Activated B cell treated with CpG ODN at 0.5 μM for 24 hours (primary cell): Measurements from ENCODE around the gene DUSP8. TPM values are rescaled to one million over a fixed set of nuclear protein-coding genes. Genes with fewer than 3 reads are reported as not detected.
"Not testable (repeated sequence)": the region's sequence is repeated elsewhere in the genome, so short reads cannot be mapped to it uniquely, and the experiment has no call there.

ENCODE experiments used
- ATAC-seq: fragments of 200-7000 bp; cut with Tn5 transposase; one replicate; pipeline ENCODE4 v1.10.0; 2021; ENCODE audit warnings: low read depth, mild to moderate bottlenecking, moderate library complexity
- CTCF ChIA-PET: fragments of 350-600 bp; sonication (Branson Sonifier 250); formaldehyde crosslinking; loops from one replicate; lab custom pipeline; 2021; ENCODE audit warnings: antibody characterized with exemption; lab: Charles Lee
- POLR2A ChIA-PET: fragments of 350-600 bp; sonication (Branson Sonifier 250); formaldehyde crosslinking; loops from one replicate; lab custom pipeline; 2021; ENCODE audit warnings: antibody characterized with exemption; lab: Charles Lee
- DNase-seq: peaks from one replicate; pipeline ENCODE4 v3.0.0; 2022
- H3K27ac Mint-ChIP-seq: one replicate; pipeline ENCODE4 v1.8.0; 2020; ENCODE audit warnings: mixed read lengths
- H3K27me3 Mint-ChIP-seq: one replicate; pipeline ENCODE4 v1.8.0; 2021; ENCODE audit warnings: mixed read lengths
- H3K36me3 Mint-ChIP-seq: one replicate; pipeline ENCODE4 v1.8.0; 2021; ENCODE audit warnings: low read depth, mixed read lengths
- H3K4me1 Mint-ChIP-seq: one replicate; pipeline ENCODE4 v1.8.0; 2021; ENCODE audit warnings: mixed read lengths
- H3K4me3 Mint-ChIP-seq: one replicate; pipeline ENCODE4 v1.8.0; 2020; ENCODE audit warnings: mild to moderate bottlenecking, mixed read lengths
- H3K9me3 Mint-ChIP-seq: one replicate; pipeline ENCODE4 v1.8.0; 2020; ENCODE audit warnings: mixed read lengths
- intact Hi-C: fragments of 100-400 bp; cut with micrococcal nuclease; formaldehyde crosslinking; loops from one replicate; pipeline ENCODE4 v1.15.1; 2024
- total RNA-seq: library from RNA; stranded (reverse); gene quantifications from 2 replicates; pipeline ENCODE4 v1.2.3, GENCODE V29; 2022
- TF ChIP-seq, protein P1 (sequence below): fragments of 200-600 bp; IDR thresholded peaks from one replicate; pipeline ENCODE4 v1.8.0; 2022; ENCODE audit warnings: antibody characterized with exemption, mild to moderate bottlenecking

The DUSP8 gene
- total RNA-seq, 1 donor from 2014 or later, result 1.3 TPM

DNA sequence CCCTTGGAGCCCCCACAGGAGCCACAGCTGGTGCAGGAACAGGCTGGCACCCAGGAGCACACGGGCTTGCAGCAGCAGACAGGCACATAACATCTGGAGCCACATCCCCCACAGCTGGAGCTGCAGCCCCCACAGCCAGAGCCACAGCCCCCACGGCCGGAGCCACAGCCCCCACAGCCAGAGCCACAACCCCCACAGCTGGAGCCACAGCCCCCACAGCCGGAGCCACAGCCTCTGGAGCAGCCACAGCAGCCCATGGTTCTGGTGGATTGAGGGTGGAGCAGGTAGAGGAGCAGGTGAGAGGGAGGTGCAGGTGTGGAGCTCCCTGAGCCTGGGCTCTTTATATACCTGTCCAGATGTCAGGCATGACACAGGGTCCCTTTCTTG is 25.9 kb upstream of the DUSP8 start, which contains the start of gene KRTAP5-2:
Gene KRTAP5-2, minus strand, starts transcription at position 301 of the 387 bp plus-strand sequence. Its CDS starts 44 bp downstream, at position 257.
- H3K27me3 Mint-ChIP-seq, result peaks cover 37% of the 10 kb centered on the region
- ChIA-PET CTCF (no interaction called here), POLR2A (no interaction called here)
- no peak for ATAC-seq
- TF ChIP-seq, protein P1, sequence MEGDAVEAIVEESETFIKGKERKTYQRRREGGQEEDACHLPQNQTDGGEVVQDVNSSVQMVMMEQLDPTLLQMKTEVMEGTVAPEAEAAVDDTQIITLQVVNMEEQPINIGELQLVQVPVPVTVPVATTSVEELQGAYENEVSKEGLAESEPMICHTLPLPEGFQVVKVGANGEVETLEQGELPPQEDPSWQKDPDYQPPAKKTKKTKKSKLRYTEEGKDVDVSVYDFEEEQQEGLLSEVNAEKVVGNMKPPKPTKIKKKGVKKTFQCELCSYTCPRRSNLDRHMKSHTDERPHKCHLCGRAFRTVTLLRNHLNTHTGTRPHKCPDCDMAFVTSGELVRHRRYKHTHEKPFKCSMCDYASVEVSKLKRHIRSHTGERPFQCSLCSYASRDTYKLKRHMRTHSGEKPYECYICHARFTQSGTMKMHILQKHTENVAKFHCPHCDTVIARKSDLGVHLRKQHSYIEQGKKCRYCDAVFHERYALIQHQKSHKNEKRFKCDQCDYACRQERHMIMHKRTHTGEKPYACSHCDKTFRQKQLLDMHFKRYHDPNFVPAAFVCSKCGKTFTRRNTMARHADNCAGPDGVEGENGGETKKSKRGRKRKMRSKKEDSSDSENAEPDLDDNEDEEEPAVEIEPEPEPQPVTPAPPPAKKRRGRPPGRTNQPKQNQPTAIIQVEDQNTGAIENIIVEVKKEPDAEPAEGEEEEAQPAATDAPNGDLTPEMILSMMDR, result no peak
- DNase-seq, result no peak
- H3K9me3 Mint-ChIP-seq, result no peaks in the 10 kb centered on the region
- intact Hi-C loops, result no loop called here
- H3K36me3 Mint-ChIP-seq, result no peaks in the 10 kb centered on the region
- no peak within 1 kb of the TSS for H3K4me3 Mint-ChIP-seq
- H3K27ac Mint-ChIP-seq, result no peak within 1 kb of the TSS
- H3K4me1 Mint-ChIP-seq, result peaks cover 15% of the 10 kb centered on the region

DNA sequence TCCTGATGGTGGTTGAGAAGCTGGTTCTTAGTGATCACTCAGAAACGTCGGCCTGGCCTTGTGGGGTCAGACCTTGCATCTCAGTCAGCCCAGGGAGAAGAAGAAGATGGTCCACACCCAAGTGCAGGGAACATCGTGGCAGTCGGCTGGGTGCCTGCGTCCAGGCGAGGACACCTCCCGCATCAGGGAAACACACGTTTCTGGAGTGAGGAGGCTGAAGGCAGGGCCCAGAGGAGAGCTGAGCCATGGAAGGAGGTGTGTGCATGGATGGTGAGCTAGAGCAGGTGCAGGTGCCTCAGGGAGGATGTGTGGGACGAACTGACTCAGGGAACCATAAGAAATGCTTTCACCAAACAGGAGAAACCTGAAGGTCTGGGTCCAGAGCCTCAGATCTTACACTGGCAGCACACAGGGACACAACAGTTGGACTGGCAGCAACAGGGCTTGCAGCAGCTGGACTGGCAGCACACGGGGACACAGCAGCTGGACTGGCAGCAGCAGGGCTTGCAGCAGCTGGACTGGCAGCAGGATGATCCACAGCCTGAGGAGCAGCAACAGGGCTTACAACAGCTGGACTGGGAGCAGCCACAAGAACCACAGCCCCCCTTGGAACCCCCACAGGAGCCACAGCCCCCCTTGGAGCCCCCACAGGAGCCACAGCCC is 25.4 kb upstream of the DUSP8 start:
- intact Hi-C loops, result no loop called here
- ChIA-PET POLR2A (no interaction called here), CTCF (no interaction called here)
- H3K4me3 Mint-ChIP-seq, result no peak overlapping the region
- no peaks in the 10 kb centered on the region for H3K9me3 Mint-ChIP-seq
- H3K27ac Mint-ChIP-seq, result no peak overlapping the region
- peaks cover 39% of the 10 kb centered on the region for H3K27me3 Mint-ChIP-seq
- DNase-seq, result no peak
- H3K4me1 Mint-ChIP-seq, result peaks cover 15% of the 10 kb centered on the region
- TF ChIP-seq, protein P1, result no peak
- no peaks in the 10 kb centered on the region for H3K36me3 Mint-ChIP-seq
- ATAC-seq, result no peak

- intact Hi-C loops, H3K36me3 Mint-ChIP-seq, ATAC-seq, H3K27ac Mint-ChIP-seq, POLR2A ChIA-PET, DNase-seq, H3K9me3 Mint-ChIP-seq, H3K4me3 Mint-ChIP-seq: not testable (repeated sequence)
- CTCF ChIA-PET, result interaction anchor here (0.8 kb wide), 1 partner anchor 27 kb away, joined by 3 read pairs; no protein-coding TSS in a partner anchor
- Mint-ChIP-seq H3K4me1 (peaks cover 11% of the 10 kb centered on the region), H3K27me3 (peaks cover 42% of the 10 kb centered on the region)
These were observed 24.6 kb upstream of the DUSP8 start for GRCh38 chr11:1596576-1597121.

- intact Hi-C loops, H3K9me3 Mint-ChIP-seq, POLR2A ChIA-PET, H3K4me1 Mint-ChIP-seq, H3K27ac Mint-ChIP-seq, H3K4me3 Mint-ChIP-seq, DNase-seq, H3K36me3 Mint-ChIP-seq, ATAC-seq: not testable (repeated sequence)
- peaks cover 42% of the 10 kb centered on the region for H3K27me3 Mint-ChIP-seq
- CTCF ChIA-PET, result interaction anchor here (0.8 to 1.0 kb wide), 2 partner anchors 28 to 98 kb away, joined by 3 read pairs; no protein-coding TSS in a partner anchor
These were observed 24.0 kb upstream of the DUSP8 start for GRCh38 chr11:1595994-1596575.

- ATAC-seq (no peak), DNase-seq (no peak)
- no peak overlapping the region for H3K4me3 Mint-ChIP-seq
- H3K36me3 Mint-ChIP-seq, result no peaks in the 10 kb centered on the region
- TF ChIP-seq, protein P1, result no peak
- ChIA-PET CTCF (no interaction called here), POLR2A (no interaction called here)
- peaks cover 23% of the 10 kb centered on the region for H3K4me1 Mint-ChIP-seq
- peaks cover 38% of the 10 kb centered on the region for H3K27me3 Mint-ChIP-seq
- H3K27ac Mint-ChIP-seq, result no peak overlapping the region
- intact Hi-C loops, result no loop called here
- no peaks in the 10 kb centered on the region for H3K9me3 Mint-ChIP-seq
These were observed 20.6 kb upstream of the DUSP8 start for GRCh38 chr11:1592628-1593027.

DNA sequence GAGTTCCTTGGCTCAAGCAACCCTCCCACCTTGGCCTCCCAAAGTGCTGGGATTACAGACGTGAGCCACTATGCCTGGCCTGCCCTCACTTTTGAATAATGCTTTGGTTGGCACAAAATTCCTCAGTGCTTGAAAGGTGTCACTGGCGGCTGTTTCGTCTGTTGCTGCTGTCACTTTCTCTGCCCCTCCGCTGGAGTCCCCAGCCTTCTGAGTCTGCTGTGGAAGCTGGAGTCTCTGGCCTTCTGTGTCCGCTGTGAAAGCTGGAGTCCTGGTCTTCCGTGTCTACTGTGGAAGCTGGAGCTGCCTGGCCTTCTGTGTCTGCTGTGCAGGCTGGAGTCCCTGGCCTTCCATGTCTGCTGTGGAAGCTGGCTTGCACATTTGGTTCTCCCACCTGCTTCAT is 17.9 kb upstream of the DUSP8 start:
- no peak for ATAC-seq

DNA sequence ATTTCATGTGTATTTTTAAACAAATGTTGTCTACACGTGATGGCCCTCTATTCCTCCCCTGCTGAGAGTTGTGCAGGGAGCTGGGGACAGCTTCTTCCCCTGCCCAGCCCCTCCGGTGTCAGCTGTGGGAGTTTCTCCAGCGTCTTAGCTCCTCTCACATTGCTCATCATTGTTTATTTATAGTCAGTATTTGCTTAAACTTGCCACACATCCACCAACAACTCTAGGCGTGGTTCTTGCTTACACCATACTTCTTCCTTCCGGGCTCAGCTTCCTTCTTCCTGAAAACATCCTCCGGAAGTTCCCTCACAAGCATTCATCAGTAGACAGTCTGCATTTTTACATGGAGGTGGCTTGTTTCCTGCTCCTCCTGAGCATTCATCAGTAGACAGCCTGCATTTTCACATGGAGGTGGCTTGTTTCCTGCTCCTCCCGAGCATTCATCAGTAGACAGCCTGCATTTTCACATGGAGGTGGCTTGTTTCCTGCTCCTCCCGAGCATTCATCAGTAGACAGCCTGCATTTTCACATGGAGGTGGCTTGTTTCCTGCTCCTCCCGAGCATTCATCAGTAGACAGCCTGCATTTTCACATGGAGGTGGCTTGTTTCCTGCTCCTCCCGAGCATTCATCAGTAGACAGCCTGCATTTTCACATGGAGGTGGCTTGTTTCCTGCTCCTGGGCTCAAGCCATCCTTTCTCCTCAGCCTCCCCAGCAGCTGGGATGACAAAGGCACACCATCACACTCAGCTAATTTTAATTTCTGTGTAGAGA is 17.3 kb upstream of the DUSP8 start:
- H3K36me3 Mint-ChIP-seq, DNase-seq, intact Hi-C loops, CTCF ChIA-PET, H3K9me3 Mint-ChIP-seq: not testable (repeated sequence)
- Mint-ChIP-seq H3K27me3 (peaks cover 22% of the 10 kb centered on the region), H3K4me3 (peak overlapping the region; percentile 46), H3K27ac (peak overlapping the region; percentile 30), H3K4me1 (peaks cover 28% of the 10 kb centered on the region)
- peak; percentile 47 for ATAC-seq
- POLR2A ChIA-PET, result interaction anchor here (0.7 to 1.5 kb wide), 4 partner anchors 16 to 741 kb away, joined by 3 to 4 read pairs (median 4); partner anchors contain the start of gene DUSP8

More for the DNA sequence above, 17.9 kb upstream of the DUSP8 start:
- Mint-ChIP-seq H3K9me3 (no peaks in the 10 kb centered on the region), H3K27ac (no peak overlapping the region), H3K27me3 (peaks cover 21% of the 10 kb centered on the region), H3K36me3 (no peaks in the 10 kb centered on the region), H3K4me3 (no peak overlapping the region), H3K4me1 (peaks cover 27% of the 10 kb centered on the region)
- TF ChIP-seq, protein P1, result no peak
- ChIA-PET POLR2A (interaction anchor here (0.6 to 0.7 kb wide), 2 partner anchors 31 to 742 kb away, joined by 3 to 5 read pairs; no protein-coding TSS in a partner anchor), CTCF (no interaction called here)
- no peak for DNase-seq
- intact Hi-C loops, result no loop called here
